K562 (cell line): ENCODE data around the gene APLF.

Experiments
- ARNT ChIP-seq, 2 experiments: fragments of 450-650 bp; IDR thresholded peaks; 2 replicates each; pipeline ENCODE4 v1.6.1; 2016; ENCODE audit warnings: mild to moderate bottlenecking in 1 of 2
- CHD4 ChIP-seq: fragments of 200-600 bp; sonication (generic); IDR thresholded peaks from 3 replicates; pipeline ENCODE4 v1.6.1; 2012; ENCODE audit warnings: low read depth, mild to moderate bottlenecking, mixed read lengths, low read length, inconsistent platforms; ENCODE audit not compliant: insufficient read depth, insufficient replicate concordance, poor library complexity, severe bottlenecking
- JUN ChIP-seq, 2 experiments: sonication (generic) in 1 of 2; formaldehyde crosslinking in 1 of 2; IDR thresholded peaks; 2 replicates each; pipeline versions ENCODE4 v1.6.1 to v1.8.0; 2012 to 2022; ENCODE audit warnings: borderline replicate concordance in 2 of 2, mild to moderate bottlenecking in 2 of 2, improper control_type of control experiment in 1 of 2, low read depth in 1 of 2, low read length in 1 of 2, missing genetic modification reagents in 1 of 2
- ZSCAN29 ChIP-seq: fragments of 450-650 bp; IDR thresholded peaks from 2 replicates; pipeline ENCODE4 v1.6.1; 2017
- TF ChIP-seq, protein P1 (sequence below): fragments of 250-450 bp; sonication (Bioruptor Pico); IDR thresholded peaks from 2 replicates; pipeline ENCODE4 v1.8.0; 2022; ENCODE audit warnings: inconsistent platforms

DNA sequence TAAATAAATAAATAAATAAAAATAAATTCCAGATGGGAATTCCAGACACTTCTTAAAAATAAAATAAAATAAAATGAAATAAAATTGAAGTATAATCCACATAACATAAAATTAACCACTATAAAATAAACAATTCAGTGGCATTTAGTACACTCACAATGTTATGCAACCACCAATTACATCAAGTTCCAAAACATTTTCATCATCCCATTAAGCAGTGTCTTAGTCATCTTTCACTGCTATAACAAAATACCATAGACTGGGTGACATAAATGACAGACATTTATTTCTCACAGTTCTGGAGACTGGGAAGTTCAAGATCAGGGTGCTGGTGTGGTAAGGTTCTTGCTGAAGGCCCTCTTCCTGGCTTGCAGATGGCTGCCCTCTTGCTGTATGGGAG lies 153.4 kb downstream of the APLF start:
- TF ChIP-seq JUN (IDR thresholded peaks at IDR 0.05; ENCODE audit: borderline replicate concordance, low read depth, low read length) (no peak), JUN (CRISPR knock-in tag; IDR thresholded peaks at IDR 0.05; ENCODE audit: borderline replicate concordance) (no peak), ZSCAN29 (no peak), ARNT (IDR thresholded peaks at IDR 0.05) (no peak), CHD4 (no peak)
- TF ChIP-seq, protein P1, sequence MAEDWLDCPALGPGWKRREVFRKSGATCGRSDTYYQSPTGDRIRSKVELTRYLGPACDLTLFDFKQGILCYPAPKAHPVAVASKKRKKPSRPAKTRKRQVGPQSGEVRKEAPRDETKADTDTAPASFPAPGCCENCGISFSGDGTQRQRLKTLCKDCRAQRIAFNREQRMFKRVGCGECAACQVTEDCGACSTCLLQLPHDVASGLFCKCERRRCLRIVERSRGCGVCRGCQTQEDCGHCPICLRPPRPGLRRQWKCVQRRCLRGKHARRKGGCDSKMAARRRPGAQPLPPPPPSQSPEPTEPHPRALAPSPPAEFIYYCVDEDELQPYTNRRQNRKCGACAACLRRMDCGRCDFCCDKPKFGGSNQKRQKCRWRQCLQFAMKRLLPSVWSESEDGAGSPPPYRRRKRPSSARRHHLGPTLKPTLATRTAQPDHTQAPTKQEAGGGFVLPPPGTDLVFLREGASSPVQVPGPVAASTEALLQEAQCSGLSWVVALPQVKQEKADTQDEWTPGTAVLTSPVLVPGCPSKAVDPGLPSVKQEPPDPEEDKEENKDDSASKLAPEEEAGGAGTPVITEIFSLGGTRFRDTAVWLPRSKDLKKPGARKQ (CRISPR knock-in tag) = no peak
